Measurements from ENCODE around the gene KRT73.

KRT73 gene

GRCh38 chr12:52618216-52618615 lies at the start of gene KRT73:
KRT73 (minus strand) TSS chr12:52618559; CDS start chr12:52618524, 35 bp downstream.
- TF ChIP-seq, protein P1, sequence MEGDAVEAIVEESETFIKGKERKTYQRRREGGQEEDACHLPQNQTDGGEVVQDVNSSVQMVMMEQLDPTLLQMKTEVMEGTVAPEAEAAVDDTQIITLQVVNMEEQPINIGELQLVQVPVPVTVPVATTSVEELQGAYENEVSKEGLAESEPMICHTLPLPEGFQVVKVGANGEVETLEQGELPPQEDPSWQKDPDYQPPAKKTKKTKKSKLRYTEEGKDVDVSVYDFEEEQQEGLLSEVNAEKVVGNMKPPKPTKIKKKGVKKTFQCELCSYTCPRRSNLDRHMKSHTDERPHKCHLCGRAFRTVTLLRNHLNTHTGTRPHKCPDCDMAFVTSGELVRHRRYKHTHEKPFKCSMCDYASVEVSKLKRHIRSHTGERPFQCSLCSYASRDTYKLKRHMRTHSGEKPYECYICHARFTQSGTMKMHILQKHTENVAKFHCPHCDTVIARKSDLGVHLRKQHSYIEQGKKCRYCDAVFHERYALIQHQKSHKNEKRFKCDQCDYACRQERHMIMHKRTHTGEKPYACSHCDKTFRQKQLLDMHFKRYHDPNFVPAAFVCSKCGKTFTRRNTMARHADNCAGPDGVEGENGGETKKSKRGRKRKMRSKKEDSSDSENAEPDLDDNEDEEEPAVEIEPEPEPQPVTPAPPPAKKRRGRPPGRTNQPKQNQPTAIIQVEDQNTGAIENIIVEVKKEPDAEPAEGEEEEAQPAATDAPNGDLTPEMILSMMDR (conservative IDR thresholded peaks at IDR 0.05; ENCODE audit: low read depth, low read length): no peak
- Histone ChIP-seq H3K36me3 (ENCODE audit: insufficient read depth) (no peaks in the 10 kb centered on the region), H3K79me2 (ENCODE audit: insufficient read depth, low read depth) (no peaks in the 10 kb centered on the region), H3K4me3 (IDR thresholded peaks at IDR 0.05; ENCODE audit: insufficient read depth, low read depth, low read length) (no peak within 1 kb of the TSS), H3K4me1 (ENCODE audit: low read depth, poor library complexity, severe bottlenecking) (no peaks in the 10 kb centered on the region), H3K9ac (no peak within 1 kb of the TSS), H3K27me3 (ENCODE audit: insufficient read depth, low read depth) (peaks cover 50% of the 10 kb centered on the region), H2AFZ (ENCODE audit: low read depth) (no peak within 1 kb of the TSS), H3K27ac (no peak within 1 kb of the TSS), H3K4me2 (no peak within 1 kb of the TSS), H4K20me1 (ENCODE audit: insufficient read depth) (no peaks in the 10 kb centered on the region)

DNA sequence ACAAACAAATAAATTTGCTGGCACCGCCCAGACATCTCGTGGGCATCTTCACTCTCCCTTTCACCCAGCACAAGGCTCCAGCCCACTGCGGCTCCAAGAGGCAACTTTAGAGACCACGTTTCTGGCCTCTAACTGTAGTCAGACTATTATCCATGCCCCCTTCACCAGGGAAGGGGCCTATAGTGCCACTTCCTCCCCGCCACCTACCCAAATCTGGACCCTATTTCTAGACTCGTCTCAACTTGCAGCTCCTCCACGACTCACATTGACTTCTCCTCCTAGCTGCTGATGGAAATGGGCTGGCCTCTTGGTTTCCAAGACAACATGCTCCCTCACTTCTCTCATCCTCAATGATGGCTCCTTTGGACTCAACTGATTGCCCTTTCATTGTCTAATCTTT lies 49.6 kb upstream of the KRT73 start:
- no peak overlapping the region for H3K4me3 ChIP-seq (IDR thresholded peaks at IDR 0.05; ENCODE audit: insufficient read depth, low read depth, low read length)
- TF ChIP-seq, protein P1 (conservative IDR thresholded peaks at IDR 0.05; ENCODE audit: low read depth, low read length): no peak
- H2AFZ ChIP-seq (ENCODE audit: low read depth): no peak overlapping the region
- H3K9ac ChIP-seq: no peak overlapping the region
- no peak overlapping the region for H3K27ac ChIP-seq
- H3K79me2 ChIP-seq (ENCODE audit: insufficient read depth, low read depth): no peaks in the 10 kb centered on the region
- H3K4me1 ChIP-seq (ENCODE audit: low read depth, poor library complexity, severe bottlenecking): no peaks in the 10 kb centered on the region
- no peaks in the 10 kb centered on the region for H3K36me3 ChIP-seq (ENCODE audit: insufficient read depth)
- no peak overlapping the region for H3K4me2 ChIP-seq
- H3K27me3 ChIP-seq (ENCODE audit: insufficient read depth, low read depth): peaks cover 19% of the 10 kb centered on the region; the same call in 1 of the 2 replicates
- H4K20me1 ChIP-seq (ENCODE audit: insufficient read depth): no peaks in the 10 kb centered on the region

- Histone ChIP-seq H4K20me1 (ENCODE audit: insufficient read depth) (no peaks in the 10 kb centered on the region), H3K9ac (no peak overlapping the region), H2AFZ (ENCODE audit: low read depth) (no peak overlapping the region), H3K79me2 (ENCODE audit: insufficient read depth, low read depth) (no peaks in the 10 kb centered on the region), H3K27me3 (ENCODE audit: insufficient read depth, low read depth) (peaks cover 18% of the 10 kb centered on the region; the same call in 1 of the 2 replicates), H3K4me1 (ENCODE audit: low read depth, poor library complexity, severe bottlenecking) (no peaks in the 10 kb centered on the region), H3K4me3 (IDR thresholded peaks at IDR 0.05; ENCODE audit: insufficient read depth, low read depth, low read length) (no peak overlapping the region), H3K27ac (no peak overlapping the region), H3K36me3 (ENCODE audit: insufficient read depth) (no peaks in the 10 kb centered on the region), H3K4me2 (no peak overlapping the region)
- TF ChIP-seq, protein P1 (conservative IDR thresholded peaks at IDR 0.05; ENCODE audit: low read depth, low read length): no peak
Observed at GRCh38 chr12:52667509-52667908, 49.1 kb upstream of the KRT73 start.

DNA sequence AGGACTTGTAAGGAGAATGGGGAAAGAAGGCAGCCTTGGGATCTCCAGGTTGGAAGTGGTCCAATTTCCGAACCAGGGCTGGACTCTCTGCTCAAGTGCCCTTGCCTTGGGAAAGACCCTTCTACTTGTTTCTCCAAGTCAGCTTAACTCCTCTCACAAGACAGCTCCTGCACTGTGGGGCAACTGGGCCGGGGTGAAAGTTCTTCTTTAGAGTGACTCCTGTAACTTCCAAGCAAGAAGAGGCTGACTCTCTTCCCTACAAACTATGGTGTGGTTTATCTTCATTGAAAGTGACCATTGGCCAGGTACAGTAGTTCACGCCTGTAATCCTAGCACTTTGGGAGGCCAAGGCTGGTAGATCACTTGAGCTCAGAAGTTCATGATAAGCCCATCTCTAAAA lies 48.1 kb upstream of the KRT73 start:
- Histone ChIP-seq H4K20me1 (ENCODE audit: insufficient read depth) (no peaks in the 10 kb centered on the region), H3K36me3 (ENCODE audit: insufficient read depth) (no peaks in the 10 kb centered on the region), H3K4me1 (ENCODE audit: low read depth, poor library complexity, severe bottlenecking) (no peaks in the 10 kb centered on the region), H3K4me2 (no peak overlapping the region), H3K9ac (no peak overlapping the region), H2AFZ (ENCODE audit: low read depth) (no peak overlapping the region), H3K27me3 (ENCODE audit: insufficient read depth, low read depth) (peaks cover 18% of the 10 kb centered on the region; the same call in 1 of the 2 replicates), H3K79me2 (ENCODE audit: insufficient read depth, low read depth) (no peaks in the 10 kb centered on the region), H3K4me3 (IDR thresholded peaks at IDR 0.05; ENCODE audit: insufficient read depth, low read depth, low read length) (no peak overlapping the region), H3K27ac (no peak overlapping the region)
- TF ChIP-seq, protein P1 (conservative IDR thresholded peaks at IDR 0.05; ENCODE audit: low read depth, low read length): no peak

All from KMS-11 (cell line).